KMS-11 (cell line): Measurements from ENCODE around the gene SEMA5A.

Source experiments
- H2AFZ ChIP-seq: fragments of 200-600 bp; sonication (generic); 2 replicates; pipeline ENCODE4 v1.6.1; 2016; ENCODE audit warnings: antibody characterized with exemption, mixed run types, low read depth
- H3K27ac ChIP-seq: fragments of 200-600 bp; sonication (generic); 2 replicates; pipeline ENCODE4 v1.6.1; 2016; ENCODE audit warnings: mild to moderate bottlenecking, mixed run types
- H3K27me3 ChIP-seq: fragments of 200-600 bp; sonication (generic); 2 replicates; pipeline ENCODE4 v1.6.1; 2017; ENCODE audit warnings: mild to moderate bottlenecking, low read depth, mixed run types, moderate library complexity; ENCODE audit not compliant: insufficient read depth
- H3K36me3 ChIP-seq: fragments of 200-600 bp; sonication (generic); 2 replicates; pipeline ENCODE4 v1.6.1; 2017; ENCODE audit warnings: mild to moderate bottlenecking, mixed run types; ENCODE audit not compliant: insufficient read depth
- H3K4me1 ChIP-seq: fragments of 200-600 bp; sonication (generic); 2 replicates; pipeline ENCODE4 v1.6.1; 2016; ENCODE audit warnings: mild to moderate bottlenecking, low read depth, mixed run types; ENCODE audit not compliant: poor library complexity, severe bottlenecking
- H3K4me2 ChIP-seq: fragments of 200-600 bp; sonication (generic); 2 replicates; pipeline ENCODE4 v1.7.0; 2016; ENCODE audit warnings: mild to moderate bottlenecking, mixed run types
- H3K4me3 ChIP-seq: fragments of 200-600 bp; sonication (generic); IDR thresholded peaks from 2 replicates; pipeline ENCODE4 v1.6.1; 2017; ENCODE audit warnings: low read depth, low read length, mixed read lengths; ENCODE audit not compliant: insufficient read depth
- H3K79me2 ChIP-seq: fragments of 200-600 bp; sonication (generic); 2 replicates; pipeline ENCODE4 v1.6.1; 2016; ENCODE audit warnings: low read depth, mixed run types; ENCODE audit not compliant: insufficient read depth
- H3K9ac ChIP-seq: fragments of 200-600 bp; sonication (generic); 2 replicates; pipeline ENCODE4 v1.6.1; 2016; ENCODE audit warnings: mild to moderate bottlenecking, mixed run types
- H4K20me1 ChIP-seq: fragments of 200-600 bp; sonication (generic); 2 replicates; pipeline ENCODE4 v1.6.1; 2016; ENCODE audit warnings: mild to moderate bottlenecking, mixed run types; ENCODE audit not compliant: insufficient read depth
- TF ChIP-seq, protein P1 (sequence below): fragments of 200-600 bp; sonication (generic); conservative IDR thresholded peaks from 2 replicates; pipeline ENCODE4 v1.6.1; 2017; ENCODE audit warnings: low read depth, mild to moderate bottlenecking, antibody characterized with exemption, low read length, moderate library complexity, mixed read lengths

SEMA5A gene

DNA sequence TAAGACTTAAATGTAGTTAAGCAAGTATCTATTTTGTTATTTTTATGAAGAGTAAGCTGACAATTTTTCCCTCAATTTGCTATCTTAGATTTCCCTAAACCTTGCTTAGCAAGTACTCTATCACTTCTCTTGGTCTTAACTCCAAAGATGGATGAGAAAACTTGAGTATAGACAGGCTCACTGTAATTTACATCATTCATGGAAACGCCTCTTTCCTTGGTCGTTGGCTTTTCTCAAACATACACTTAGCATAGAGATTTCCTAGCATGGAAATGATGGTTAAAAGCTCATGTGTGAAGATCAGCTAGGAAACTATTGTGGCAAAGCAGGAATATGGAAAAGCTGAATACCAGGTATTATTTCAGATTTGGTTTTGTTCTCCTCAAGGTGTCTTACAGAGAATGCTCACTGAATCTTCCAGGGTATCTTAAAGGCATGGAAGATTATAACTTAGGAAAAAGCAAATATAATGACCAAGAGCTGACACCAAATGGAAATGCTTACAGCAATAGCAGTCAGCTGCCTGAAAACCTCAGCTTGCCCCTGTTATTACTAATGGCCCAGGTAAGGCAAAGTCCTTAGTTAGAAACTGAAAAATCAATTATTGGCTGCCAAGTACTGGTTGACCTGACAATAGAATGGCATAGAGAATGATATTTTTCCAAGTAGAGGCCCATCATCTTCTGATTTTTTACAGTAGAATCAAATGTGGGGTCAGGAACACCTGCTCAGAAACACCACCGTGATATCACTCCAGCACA lies 84.8 kb downstream of the SEMA5A start:
- TF ChIP-seq, protein P1, sequence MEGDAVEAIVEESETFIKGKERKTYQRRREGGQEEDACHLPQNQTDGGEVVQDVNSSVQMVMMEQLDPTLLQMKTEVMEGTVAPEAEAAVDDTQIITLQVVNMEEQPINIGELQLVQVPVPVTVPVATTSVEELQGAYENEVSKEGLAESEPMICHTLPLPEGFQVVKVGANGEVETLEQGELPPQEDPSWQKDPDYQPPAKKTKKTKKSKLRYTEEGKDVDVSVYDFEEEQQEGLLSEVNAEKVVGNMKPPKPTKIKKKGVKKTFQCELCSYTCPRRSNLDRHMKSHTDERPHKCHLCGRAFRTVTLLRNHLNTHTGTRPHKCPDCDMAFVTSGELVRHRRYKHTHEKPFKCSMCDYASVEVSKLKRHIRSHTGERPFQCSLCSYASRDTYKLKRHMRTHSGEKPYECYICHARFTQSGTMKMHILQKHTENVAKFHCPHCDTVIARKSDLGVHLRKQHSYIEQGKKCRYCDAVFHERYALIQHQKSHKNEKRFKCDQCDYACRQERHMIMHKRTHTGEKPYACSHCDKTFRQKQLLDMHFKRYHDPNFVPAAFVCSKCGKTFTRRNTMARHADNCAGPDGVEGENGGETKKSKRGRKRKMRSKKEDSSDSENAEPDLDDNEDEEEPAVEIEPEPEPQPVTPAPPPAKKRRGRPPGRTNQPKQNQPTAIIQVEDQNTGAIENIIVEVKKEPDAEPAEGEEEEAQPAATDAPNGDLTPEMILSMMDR, result no peak
- H3K4me1 ChIP-seq, result peaks cover 16% of the 10 kb centered on the region

DNA sequence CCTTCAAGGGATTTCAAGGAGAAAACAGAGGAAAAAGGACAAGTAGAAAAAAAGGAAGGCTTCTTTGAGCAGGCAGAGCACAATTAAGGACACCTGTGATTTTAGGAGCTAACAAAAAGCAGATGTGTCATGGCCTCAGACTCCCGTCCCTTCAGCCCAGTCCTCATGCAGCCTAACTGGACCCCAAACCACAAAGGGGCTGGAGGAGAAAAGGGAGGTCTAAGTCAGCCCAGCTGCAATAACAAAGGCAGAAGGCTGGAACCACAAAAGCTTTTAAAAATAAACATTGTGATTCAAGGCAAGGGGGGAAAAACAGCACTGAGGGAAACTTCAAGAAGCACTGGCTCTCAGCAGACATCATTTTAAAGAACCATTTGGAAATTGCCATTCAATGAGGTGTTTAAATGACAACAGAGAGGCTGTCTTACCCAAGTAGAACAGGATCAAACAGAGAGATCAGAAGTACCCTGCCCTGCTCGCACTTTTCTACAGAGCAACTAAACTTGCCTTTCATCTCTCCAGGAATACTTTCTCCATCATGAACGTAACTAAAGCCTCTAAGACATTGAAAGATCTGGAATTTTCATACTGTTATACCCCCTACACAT lies 89.3 kb downstream of the SEMA5A start:
- no peak overlapping the region for H3K4me3 ChIP-seq
- H3K4me1 ChIP-seq, result peaks cover 20% of the 10 kb centered on the region
- H3K79me2 ChIP-seq, result no peaks in the 10 kb centered on the region
- H3K36me3 ChIP-seq, result no peaks in the 10 kb centered on the region
- no peaks in the 10 kb centered on the region for H3K27me3 ChIP-seq
- no peaks in the 10 kb centered on the region for H4K20me1 ChIP-seq
- TF ChIP-seq, protein P1, result no peak
- peak overlapping the region; percentile 43 for H3K4me2 ChIP-seq
- no peak overlapping the region for H3K9ac ChIP-seq
- peak overlapping the region; percentile 56; the same call in 1 of the 2 replicates for H2AFZ ChIP-seq
- peak overlapping the region; percentile 35; the same call in 1 of the 2 replicates for H3K27ac ChIP-seq

More for the DNA sequence above, 84.8 kb downstream of the SEMA5A start:
- H3K27me3 ChIP-seq, result no peaks in the 10 kb centered on the region
- no peaks in the 10 kb centered on the region for H3K36me3 ChIP-seq
- no peak overlapping the region for H2AFZ ChIP-seq
- H3K79me2 ChIP-seq, result no peaks in the 10 kb centered on the region
- H3K9ac ChIP-seq, result no peak overlapping the region
- H3K4me2 ChIP-seq, result no peak overlapping the region
- H3K4me3 ChIP-seq, result no peak overlapping the region
- H3K27ac ChIP-seq, result no peak overlapping the region
- no peaks in the 10 kb centered on the region for H4K20me1 ChIP-seq

DNA sequence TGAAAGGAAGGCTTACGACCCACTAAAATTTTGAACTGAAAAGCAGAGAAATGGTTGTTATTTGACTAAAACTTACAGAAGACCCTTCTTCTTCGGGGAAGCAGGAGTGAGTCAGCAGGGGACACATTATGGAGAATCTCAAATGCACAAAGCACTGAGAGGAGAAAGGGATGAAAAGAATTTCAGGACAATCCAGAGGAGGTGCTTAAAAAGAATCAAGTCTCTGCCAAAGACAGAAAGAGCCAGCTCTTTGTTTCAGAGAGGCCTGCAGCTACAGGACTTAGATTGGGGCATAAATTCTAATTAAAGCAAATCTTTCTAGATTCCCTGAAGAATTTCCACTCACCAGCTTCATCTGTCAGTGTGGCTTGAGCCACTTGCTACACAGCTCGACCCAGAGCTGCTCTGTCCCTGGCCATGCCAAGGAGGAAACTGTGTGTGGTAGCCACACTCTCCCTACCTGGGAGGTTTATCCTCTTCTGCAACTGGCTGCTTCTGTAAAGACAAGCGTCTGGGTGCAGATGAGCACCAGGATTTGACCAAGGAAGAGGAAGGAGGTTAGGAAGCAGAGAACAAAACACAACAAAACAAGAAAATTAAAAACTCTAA lies 89.9 kb downstream of the SEMA5A start:
- Histone ChIP-seq H3K27ac (peak overlapping the region; percentile 35; the same call in 1 of the 2 replicates), H3K79me2 (no peaks in the 10 kb centered on the region), H3K36me3 (no peaks in the 10 kb centered on the region), H3K4me2 (peak overlapping the region; percentile 43), H2AFZ (peak overlapping the region; percentile 56; the same call in 1 of the 2 replicates), H4K20me1 (no peaks in the 10 kb centered on the region), H3K9ac (no peak overlapping the region), H3K27me3 (no peaks in the 10 kb centered on the region), H3K4me3 (no peak overlapping the region), H3K4me1 (peaks cover 20% of the 10 kb centered on the region)
- TF ChIP-seq, protein P1, result no peak

DNA sequence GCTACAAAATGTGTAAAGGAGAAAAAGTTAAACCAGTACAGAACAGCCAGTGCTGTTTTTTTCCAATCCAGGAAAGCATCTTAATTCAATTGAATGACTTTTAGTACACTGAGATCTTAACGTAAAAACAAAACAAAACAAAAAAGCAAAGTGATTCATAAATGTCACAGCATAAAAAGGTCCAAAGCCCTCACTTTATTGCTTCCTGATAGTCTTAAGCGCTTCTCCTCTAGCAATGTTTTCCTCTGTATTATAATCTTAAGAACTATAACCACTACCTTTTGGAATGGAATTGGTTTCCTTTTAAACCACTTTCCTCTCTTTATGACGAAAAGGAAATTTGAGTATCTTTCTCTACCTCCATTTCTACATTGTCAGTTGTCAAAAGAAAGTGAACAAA lies 91.4 kb downstream of the SEMA5A start:
- Histone ChIP-seq H3K27me3 (no peaks in the 10 kb centered on the region), H4K20me1 (no peaks in the 10 kb centered on the region), H3K27ac (no peak overlapping the region), H3K4me3 (no peak overlapping the region), H3K36me3 (no peaks in the 10 kb centered on the region), H3K4me1 (peaks cover 20% of the 10 kb centered on the region), H3K9ac (no peak overlapping the region), H3K4me2 (no peak overlapping the region), H2AFZ (no peak overlapping the region), H3K79me2 (no peaks in the 10 kb centered on the region)
- TF ChIP-seq, protein P1, result no peak
